ENCODE data around the gene ELMOD3. TPM values are rescaled to one million over a fixed set of nuclear protein-coding genes. Genes with fewer than 3 reads are reported as not detected.

ELMOD3 gene
- total and polyA plus RNA-seq, 4 donors = 5.5 to 15.8 (median 8.0) TPM

- Histone ChIP-seq H3K9ac (ENCODE audit: low read depth in 1 of 2, low read length in 2 of 2) (peak overlapping the region; percentile 37 to 39), H3K36me3 (ENCODE audit: control insufficient read depth in 4 of 4, insufficient read depth in 3 of 4, low read depth in 1 of 4, low read length in 3 of 4) (no peaks in the 10 kb centered on the region), H3K4me3 (ENCODE audit: low read depth in 1 of 3, low read length in 3 of 3) (no peak overlapping the region), H3K4me1 (ENCODE audit: control insufficient read depth in 4 of 4, insufficient read depth in 4 of 4, low read length in 3 of 4) (peaks cover 16 to 23% (median 20%) of the 10 kb centered on the region in 4 donors), H3K27me3 (ENCODE audit: control insufficient read depth in 4 of 4, insufficient read depth in 4 of 4, low read length in 3 of 4) (no peaks in the 10 kb centered on the region), H3K27ac (ENCODE audit: low read depth in 1 of 2, low read length in 2 of 2) (peak overlapping the region; percentile 57 to 86), H3K9me3 (ENCODE audit: control insufficient read depth in 4 of 4, low read length in 3 of 4) (no peaks in the 10 kb centered on the region)
- 71% methylated on average over 10 of the region's 10 CpGs for WGBS
- DNase-seq (ENCODE audit: low spot score) = no peak
- TF ChIP-seq RXRA (IDR thresholded peaks at IDR 0.05) (no peak), GABPA (IDR thresholded peaks at IDR 0.05 in 1 of 2, conservative IDR thresholded peaks at IDR 0.05 in 1 of 2) (no peak), HNF4G (IDR thresholded peaks at IDR 0.05) (no peak), FOXA1 (IDR thresholded peaks at IDR 0.05) (no peak), EGR1 (IDR thresholded peaks at IDR 0.05; ENCODE audit: low read depth in 2 of 2) (no peak), RAD21 (IDR thresholded peaks at IDR 0.05) (no peak), SP1 (IDR thresholded peaks at IDR 0.05) (no peak), NR2F2 (IDR thresholded peaks at IDR 0.05) (no peak), HNF4A (conservative IDR thresholded peaks at IDR 0.05) (no peak), TAF1 (conservative IDR thresholded peaks at IDR 0.05) (no peak), MAX (IDR thresholded peaks at IDR 0.05) (no peak), REST (IDR thresholded peaks at IDR 0.05) (no peak), JUND (IDR thresholded peaks at IDR 0.05) (no peak), YY1 (IDR thresholded peaks at IDR 0.05) (no peak)
- TF ChIP-seq, protein P1, sequence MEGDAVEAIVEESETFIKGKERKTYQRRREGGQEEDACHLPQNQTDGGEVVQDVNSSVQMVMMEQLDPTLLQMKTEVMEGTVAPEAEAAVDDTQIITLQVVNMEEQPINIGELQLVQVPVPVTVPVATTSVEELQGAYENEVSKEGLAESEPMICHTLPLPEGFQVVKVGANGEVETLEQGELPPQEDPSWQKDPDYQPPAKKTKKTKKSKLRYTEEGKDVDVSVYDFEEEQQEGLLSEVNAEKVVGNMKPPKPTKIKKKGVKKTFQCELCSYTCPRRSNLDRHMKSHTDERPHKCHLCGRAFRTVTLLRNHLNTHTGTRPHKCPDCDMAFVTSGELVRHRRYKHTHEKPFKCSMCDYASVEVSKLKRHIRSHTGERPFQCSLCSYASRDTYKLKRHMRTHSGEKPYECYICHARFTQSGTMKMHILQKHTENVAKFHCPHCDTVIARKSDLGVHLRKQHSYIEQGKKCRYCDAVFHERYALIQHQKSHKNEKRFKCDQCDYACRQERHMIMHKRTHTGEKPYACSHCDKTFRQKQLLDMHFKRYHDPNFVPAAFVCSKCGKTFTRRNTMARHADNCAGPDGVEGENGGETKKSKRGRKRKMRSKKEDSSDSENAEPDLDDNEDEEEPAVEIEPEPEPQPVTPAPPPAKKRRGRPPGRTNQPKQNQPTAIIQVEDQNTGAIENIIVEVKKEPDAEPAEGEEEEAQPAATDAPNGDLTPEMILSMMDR (IDR thresholded peaks at IDR 0.05; ENCODE audit: low read depth, low read length, missing input control) = no peak
- TF ChIP-seq, protein P2, sequence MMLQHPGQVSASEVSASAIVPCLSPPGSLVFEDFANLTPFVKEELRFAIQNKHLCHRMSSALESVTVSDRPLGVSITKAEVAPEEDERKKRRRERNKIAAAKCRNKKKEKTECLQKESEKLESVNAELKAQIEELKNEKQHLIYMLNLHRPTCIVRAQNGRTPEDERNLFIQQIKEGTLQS (IDR thresholded peaks at IDR 0.05) = no peak
Observed at GRCh38 chr2:85436836-85437487, 82.4 kb downstream of the ELMOD3 start.

DNA sequence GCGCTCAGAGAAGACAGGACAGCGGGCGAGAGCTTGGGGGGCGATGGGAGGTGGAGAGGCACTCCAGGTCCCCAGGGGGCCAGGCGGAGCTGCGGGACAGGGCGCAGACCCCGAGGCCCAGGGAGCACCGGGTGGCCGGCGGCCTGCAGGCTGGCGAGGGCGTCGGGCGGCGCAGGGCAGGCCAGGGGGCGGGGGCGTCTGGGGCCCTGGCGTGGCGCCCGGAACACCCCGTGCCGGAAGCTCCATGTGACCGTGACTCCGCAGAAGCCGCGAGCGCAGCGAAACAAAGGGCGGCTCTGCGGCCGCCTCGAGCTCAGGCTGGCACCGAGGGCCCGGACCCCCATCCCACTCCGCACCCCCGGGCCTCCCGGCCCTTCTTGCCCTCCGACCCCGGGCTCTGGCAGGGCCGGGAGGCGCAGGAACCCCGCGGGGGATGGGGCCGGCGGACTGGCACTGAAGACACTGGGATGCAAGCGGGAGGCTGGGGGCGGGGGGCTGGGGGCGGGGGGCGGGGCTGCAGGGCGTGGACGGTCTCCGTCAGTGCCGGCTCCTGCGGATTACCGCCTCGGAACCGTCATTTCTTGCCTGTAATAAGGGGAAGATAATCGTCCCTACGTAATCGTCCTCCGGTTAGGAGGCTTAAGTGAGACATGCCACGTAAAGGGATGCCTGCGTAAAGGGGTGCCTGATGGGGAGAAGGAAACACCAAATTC lies 83.1 kb downstream of the ELMOD3 start:
- 7% methylated on average over 64 of the region's 64 CpGs for WGBS
- Histone ChIP-seq H3K27ac (ENCODE audit: low read depth in 1 of 2, low read length in 2 of 2) (peak overlapping the region; percentile 57 to 86), H3K9me3 (ENCODE audit: control insufficient read depth in 4 of 4, low read length in 3 of 4) (no peaks in the 10 kb centered on the region), H3K9ac (ENCODE audit: low read depth in 1 of 2, low read length in 2 of 2) (peak overlapping the region; percentile 39 to 78), H3K4me1 (ENCODE audit: control insufficient read depth in 4 of 4, insufficient read depth in 4 of 4, low read length in 3 of 4) (peaks cover 16 to 23% (median 19%) of the 10 kb centered on the region in 4 donors), H3K4me3 (ENCODE audit: low read depth in 1 of 3, low read length in 3 of 3) (peak overlapping the region in 2 of 3 donors; percentile 40 to 56), H3K27me3 (ENCODE audit: control insufficient read depth in 4 of 4, insufficient read depth in 4 of 4, low read length in 3 of 4) (no peaks in the 10 kb centered on the region), H3K36me3 (ENCODE audit: control insufficient read depth in 4 of 4, insufficient read depth in 3 of 4, low read depth in 1 of 4, low read length in 3 of 4) (no peaks in the 10 kb centered on the region)
- TF ChIP-seq REST (IDR thresholded peaks at IDR 0.05) = peak; percentile 32
- TF ChIP-seq, protein P2 (IDR thresholded peaks at IDR 0.05) = no peak
- no peak for TF ChIP-seq JUND (IDR thresholded peaks at IDR 0.05)
- TF ChIP-seq YY1 (IDR thresholded peaks at IDR 0.05) = peak; percentile 45
- TF ChIP-seq FOXA2 (IDR thresholded peaks at IDR 0.05) = no peak
- TF ChIP-seq EGR1 (IDR thresholded peaks at IDR 0.05; ENCODE audit: low read depth in 2 of 2) = peak in 1 of 2 donors; percentile 76
- TF ChIP-seq MAX (IDR thresholded peaks at IDR 0.05) = no peak
- no peak for TF ChIP-seq TAF1 (conservative IDR thresholded peaks at IDR 0.05)
- DNase-seq (ENCODE audit: low spot score) = peak; percentile 81
